Neural cell (in vitro differentiated cells): ENCODE data around the gene SLC39A2. TPM values are rescaled to one million over a fixed set of nuclear protein-coding genes. Genes with fewer than 3 reads are reported as not detected.

Experiments
- H2AFZ ChIP-seq: fragments of 200-600, 300-800 bp; sonication (generic), shearing (Covaris generic); 2 replicates; pipeline ENCODE4 v1.6.0; 2014; ENCODE audit warnings: low read depth, mild to moderate bottlenecking, antibody characterized with exemption, low read length, moderate library complexity
- H3F3A ChIP-seq: fragments of 200-600 bp; shearing (Covaris generic); 2 replicates; pipeline ENCODE4 v1.6.1; 2016; ENCODE audit warnings: mild to moderate bottlenecking, moderate library complexity, mixed read lengths, antibody characterized with exemption, low read length; ENCODE audit not compliant: insufficient read depth, poor library complexity, severe bottlenecking
- H3K27ac ChIP-seq: fragments of 200-600, 300-800 bp; sonication (generic), shearing (Covaris generic); 2 replicates; pipeline ENCODE4 v1.5.1; 2014; ENCODE audit warnings: mild to moderate bottlenecking, low read length, moderate library complexity
- H3K27me3 ChIP-seq: fragments of 300-800, 200-600 bp; sonication (generic), shearing (Covaris generic); 2 replicates; pipeline ENCODE4 v1.6.0; 2014; ENCODE audit warnings: mild to moderate bottlenecking, low read depth, low read length, moderate library complexity; ENCODE audit not compliant: insufficient read depth
- H3K36me3 ChIP-seq: fragments of 300-800, 200-600 bp; sonication (generic), shearing (Covaris generic); 2 replicates; pipeline ENCODE4 v1.5.1; 2014; ENCODE audit warnings: mild to moderate bottlenecking, antibody characterized with exemption, low read length, moderate library complexity; ENCODE audit not compliant: insufficient read depth
- H3K4me2 ChIP-seq: fragments of 300-800, 200-600 bp; sonication (generic), shearing (Covaris generic); 2 replicates; pipeline ENCODE4 v1.6.0; 2014; ENCODE audit warnings: mild to moderate bottlenecking, low read length
- H3K4me3 ChIP-seq: fragments of 300-800, 200-600 bp; sonication (generic), shearing (Covaris generic); 2 replicates; pipeline ENCODE4 v1.5.1; 2014; ENCODE audit warnings: mild to moderate bottlenecking, low read length, moderate library complexity
- H3K79me2 ChIP-seq: fragments of 200-600 bp; shearing (Covaris generic); replicated peaks from 2 replicates; pipeline ENCODE4 v1.6.0; 2014; ENCODE audit warnings: mild to moderate bottlenecking, low read length, moderate library complexity; ENCODE audit not compliant: insufficient read depth
- H3K9ac ChIP-seq: fragments of 300-800, 200-600 bp; sonication (generic), shearing (Covaris generic); 2 replicates; pipeline ENCODE4 v1.6.1; 2016; ENCODE audit warnings: mild to moderate bottlenecking, low read length, mixed read lengths
- H3K9me2 ChIP-seq: fragments of 200-600 bp; shearing (Covaris generic); 2 replicates; pipeline ENCODE4 v1.6.1; 2016; ENCODE audit warnings: mild to moderate bottlenecking, low read length, mixed read lengths; ENCODE audit not compliant: insufficient read depth
- H3K9me3 ChIP-seq: fragments of 200-600, 300-800 bp; sonication (generic), shearing (Covaris generic); 2 replicates; pipeline ENCODE4 v1.6.1; 2016; ENCODE audit warnings: mild to moderate bottlenecking, mixed run types, low read length, moderate library complexity, mixed read lengths
- H4K20me1 ChIP-seq: fragments of 200-600 bp; shearing (Covaris generic); 2 replicates; pipeline ENCODE4 v1.6.1; 2016; ENCODE audit warnings: mild to moderate bottlenecking, mixed run types; ENCODE audit not compliant: insufficient read depth
- CTCF ChIP-seq: fragments of 450-650 bp; IDR thresholded peaks from 2 replicates; pipeline ENCODE4 v1.5.1; 2014; ENCODE audit warnings: antibody characterized with exemption, mild to moderate bottlenecking, moderate library complexity; ENCODE audit not compliant: poor library complexity, severe bottlenecking
- EP300 ChIP-seq: fragments of 450-650 bp; conservative IDR thresholded peaks from 2 replicates; pipeline ENCODE4 v1.6.1; 2014; ENCODE audit warnings: antibody characterized with exemption, mild to moderate bottlenecking, moderate library complexity; ENCODE audit not compliant: poor library complexity, severe bottlenecking
- EZH2 ChIP-seq: fragments of 200-600, 300-800 bp; shearing (Covaris generic), sonication (generic); IDR thresholded peaks from 2 replicates; pipeline ENCODE4 v1.6.1; 2014; ENCODE audit warnings: antibody characterized with exemption, low read length, borderline replicate concordance, mild to moderate bottlenecking; ENCODE audit not compliant: insufficient read depth, poor library complexity, severe bottlenecking
- MXI1 ChIP-seq: fragments of 450-650 bp; conservative IDR thresholded peaks from 2 replicates; pipeline ENCODE4 v1.6.1; 2014; ENCODE audit warnings: antibody characterized with exemption, mild to moderate bottlenecking; ENCODE audit not compliant: poor library complexity, severe bottlenecking
- POLR2AphosphoS5 ChIP-seq: IDR thresholded peaks from 2 replicates; pipeline ENCODE4 v1.6.1; 2012
- RAD21 ChIP-seq: fragments of 450-650 bp; conservative IDR thresholded peaks from 2 replicates; pipeline ENCODE4 v1.6.1; 2014; ENCODE audit warnings: antibody characterized with exemption, mild to moderate bottlenecking, moderate library complexity
- REST ChIP-seq: IDR thresholded peaks from 2 replicates; pipeline ENCODE4 v1.6.1; 2012; ENCODE audit warnings: borderline replicate concordance
- SMC3 ChIP-seq: fragments of 450-650 bp; conservative IDR thresholded peaks from 2 replicates; pipeline ENCODE4 v1.6.1; 2014; ENCODE audit warnings: antibody characterized with exemption, mild to moderate bottlenecking, moderate library complexity; ENCODE audit not compliant: poor library complexity
- TAF1 ChIP-seq: IDR thresholded peaks from 2 replicates; pipeline ENCODE4 v1.6.1; 2012; ENCODE audit warnings: low read depth
- polyA plus RNA-seq: library from polyadenylated mRNA; depleted of rRNA; stranded (reverse); fragments of >200 nt; gene quantifications from 2 replicates; pipeline ENCODE4 v1.2.3, GENCODE V29; 2014

Gene SLC39A2
- polyA plus RNA-seq, 1 donor from 2014 or later, result not detected

GRCh38 chr14:21018286-21018685, 19.2 kb downstream of the SLC39A2 start:
- Histone ChIP-seq H3K9me2 (no peaks in the 10 kb centered on the region), H3K9ac (no peak overlapping the region), H3F3A (no peaks in the 10 kb centered on the region), H3K9me3 (no peaks in the 10 kb centered on the region), H3K4me2 (no peak overlapping the region), H2AFZ (no peak overlapping the region), H4K20me1 (no peaks in the 10 kb centered on the region), H3K36me3 (no peaks in the 10 kb centered on the region), H3K4me3 (no peak overlapping the region), H3K27ac (no peak overlapping the region), H3K79me2 (no peaks in the 10 kb centered on the region), H3K27me3 (no peaks in the 10 kb centered on the region)
- TF ChIP-seq REST (no peak), SMC3 (no peak), EZH2 (no peak), MXI1 (no peak), TAF1 (no peak), EP300 (no peak), CTCF (no peak)

- Histone ChIP-seq H3K9me3 (no peaks in the 10 kb centered on the region), H4K20me1 (no peaks in the 10 kb centered on the region), H3K9ac (no peak overlapping the region), H3K9me2 (no peaks in the 10 kb centered on the region), H3K27me3 (peaks cover 5% of the 10 kb centered on the region), H3K4me3 (no peak overlapping the region), H3K4me2 (no peak overlapping the region), H3K79me2 (no peaks in the 10 kb centered on the region), H3K27ac (no peak overlapping the region), H2AFZ (no peak overlapping the region), H3K36me3 (no peaks in the 10 kb centered on the region), H3F3A (no peaks in the 10 kb centered on the region)
- TF ChIP-seq POLR2AphosphoS5 (no peak), REST (no peak), CTCF (no peak), EZH2 (no peak), MXI1 (no peak), EP300 (no peak), SMC3 (no peak), TAF1 (no peak), RAD21 (no peak)
These were observed 19.7 kb downstream of the SLC39A2 start for GRCh38 chr14:21018781-21019180.
